ENCODE measurements around the gene TREML1.

DNA sequence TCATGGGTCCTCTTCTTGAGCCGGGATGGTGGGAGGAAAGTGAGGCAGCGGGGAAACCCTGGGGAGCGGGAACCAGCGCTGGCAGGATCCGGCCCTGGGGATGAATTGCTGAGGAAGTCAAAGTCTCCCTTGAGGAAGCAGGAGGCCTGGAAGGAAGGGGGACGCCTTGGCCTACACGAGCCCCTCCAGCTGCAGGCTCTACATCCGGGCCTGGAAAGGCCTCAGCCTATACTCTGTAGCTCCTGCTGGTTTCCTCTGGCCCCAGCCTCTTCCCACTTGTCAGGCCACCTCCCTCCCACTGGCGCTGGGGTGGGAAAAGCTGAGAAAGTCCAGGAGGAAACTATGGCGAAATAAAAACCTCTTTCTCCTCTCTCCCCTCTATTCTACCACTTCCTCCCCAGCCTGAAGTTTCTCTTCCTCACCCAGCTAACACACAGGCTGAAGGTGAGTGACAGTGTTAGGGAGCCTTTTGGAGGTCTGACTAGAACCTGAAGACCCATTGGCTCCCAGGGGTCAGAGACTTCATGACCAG is 31.9 kb upstream of the TREML1 start:
- TF ChIP-seq CHD2 (IDR thresholded peaks at IDR 0.05; ENCODE audit: low read length, partially characterized antibody) (no peak), SMC3 (IDR thresholded peaks at IDR 0.05; ENCODE audit: low read depth, low read length) (no peak), GATA2 (CRISPR knock-in tag; IDR thresholded peaks at IDR 0.05) (no peak), NRF1 (IDR thresholded peaks at IDR 0.05; ENCODE audit: low read depth, low read length) (no peak), FOSL2 (IDR thresholded peaks at IDR 0.05; ENCODE audit: borderline replicate concordance, low read depth) (no peak), TCF12 (IDR thresholded peaks at IDR 0.05) (no peak)
- TF ChIP-seq, protein P1, sequence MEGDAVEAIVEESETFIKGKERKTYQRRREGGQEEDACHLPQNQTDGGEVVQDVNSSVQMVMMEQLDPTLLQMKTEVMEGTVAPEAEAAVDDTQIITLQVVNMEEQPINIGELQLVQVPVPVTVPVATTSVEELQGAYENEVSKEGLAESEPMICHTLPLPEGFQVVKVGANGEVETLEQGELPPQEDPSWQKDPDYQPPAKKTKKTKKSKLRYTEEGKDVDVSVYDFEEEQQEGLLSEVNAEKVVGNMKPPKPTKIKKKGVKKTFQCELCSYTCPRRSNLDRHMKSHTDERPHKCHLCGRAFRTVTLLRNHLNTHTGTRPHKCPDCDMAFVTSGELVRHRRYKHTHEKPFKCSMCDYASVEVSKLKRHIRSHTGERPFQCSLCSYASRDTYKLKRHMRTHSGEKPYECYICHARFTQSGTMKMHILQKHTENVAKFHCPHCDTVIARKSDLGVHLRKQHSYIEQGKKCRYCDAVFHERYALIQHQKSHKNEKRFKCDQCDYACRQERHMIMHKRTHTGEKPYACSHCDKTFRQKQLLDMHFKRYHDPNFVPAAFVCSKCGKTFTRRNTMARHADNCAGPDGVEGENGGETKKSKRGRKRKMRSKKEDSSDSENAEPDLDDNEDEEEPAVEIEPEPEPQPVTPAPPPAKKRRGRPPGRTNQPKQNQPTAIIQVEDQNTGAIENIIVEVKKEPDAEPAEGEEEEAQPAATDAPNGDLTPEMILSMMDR (IDR thresholded peaks at IDR 0.05) = no peak
- TF ChIP-seq, protein P2, sequence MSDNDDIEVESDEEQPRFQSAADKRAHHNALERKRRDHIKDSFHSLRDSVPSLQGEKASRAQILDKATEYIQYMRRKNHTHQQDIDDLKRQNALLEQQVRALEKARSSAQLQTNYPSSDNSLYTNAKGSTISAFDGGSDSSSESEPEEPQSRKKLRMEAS (IDR thresholded peaks at IDR 0.05; ENCODE audit: low read depth) = no peak
